GM13977 (cell line): ENCODE results near the gene AURKA.

Source experiments
- DNase-seq: peaks from one replicate; pipeline ENCODE4 v3.0.0; 2012; ENCODE audit warnings: low spot score
- CTCF ChIP-seq: IDR thresholded peaks from 2 replicates; pipeline ENCODE4 v1.5.1; 2012; ENCODE audit warnings: mild to moderate bottlenecking, control low read depth; ENCODE audit not compliant: insufficient read depth; ENCODE audit errors: extremely low read depth, missing control alignments
- in situ Hi-C: fragments of 300-500 bp; cut with MboI; formaldehyde crosslinking; loops from one replicate; pipeline ENCODE4 v1.12.0; 2022; ENCODE audit warnings: low sequenced_read_pairs, low pct_unique_long_range_greater_than_20kb, mixed read lengths, inconsistent platforms; ENCODE audit not compliant: unreplicated experiment

Gene AURKA

GRCh38 chr20:56392132-56392880 lies at the start of gene AURKA, which contains the start of gene CSTF1:
Gene AURKA (minus strand): TSS chr20:56392215. CDS start chr20:56388197, 4,018 bp downstream.
Gene CSTF1 (plus strand): TSS chr20:56392645. CDS start chr20:56395553, 2,908 bp downstream.
- in situ Hi-C loops: no loop called here

GRCh38 chr20:56440346-56441007 lies 48.5 kb upstream of the AURKA start:
- in situ Hi-C loops: no loop called here
- no peak for TF ChIP-seq CTCF
- peak; percentile 64 for DNase-seq

More at GRCh38 chr20:56392132-56392880, at the start of gene AURKA, which contains the start of gene CSTF1:
- TF ChIP-seq CTCF: no peak
- DNase-seq: peak; percentile 98

DNA sequence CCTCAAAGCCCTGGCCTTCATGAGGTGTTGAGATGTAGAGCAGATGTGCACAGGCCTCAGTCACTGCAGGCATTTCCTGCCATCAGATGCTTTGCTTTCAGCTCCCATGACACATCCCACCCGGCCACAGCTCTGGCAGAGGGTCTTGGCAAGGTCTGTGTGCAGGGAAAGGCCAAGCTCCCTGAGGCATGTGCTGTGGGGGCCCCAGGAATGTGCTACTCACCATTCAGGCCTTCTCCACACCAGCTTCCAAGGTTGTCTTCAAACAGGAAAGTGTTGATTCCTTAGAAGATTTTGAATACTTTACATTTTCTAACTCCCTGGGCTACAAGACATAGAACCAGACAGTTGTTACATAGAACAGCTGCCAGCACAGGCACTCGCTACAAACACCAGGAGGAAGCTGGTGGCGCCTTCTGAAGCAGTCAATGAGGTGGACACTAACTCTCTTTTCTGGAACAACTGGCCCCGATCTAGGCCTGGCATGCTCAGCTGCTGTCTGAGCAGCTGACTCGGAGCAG lies 47.8 kb upstream of the AURKA start:
- no peak for TF ChIP-seq CTCF
- in situ Hi-C loops: no loop called here
- no peak for DNase-seq

- TF ChIP-seq CTCF: no peak
- in situ Hi-C loops: no loop called here
- no peak for DNase-seq
Observed at GRCh38 chr20:56438284-56438683, 46.3 kb upstream of the AURKA start.

GRCh38 chr20:56437196-56437960 lies 45.4 kb upstream of the AURKA start:
- in situ Hi-C loops: no loop called here
- no peak for TF ChIP-seq CTCF
- DNase-seq: no peak

GRCh38 chr20:56433880-56434255 lies 41.9 kb upstream of the AURKA start:
- in situ Hi-C loops: no loop called here
- TF ChIP-seq CTCF: no peak
- no peak for DNase-seq
